Activated CD4-positive, alpha-beta T cell treated with anti-CD3 and anti-CD28 coated beads, Interleukin-2, Interleukin-4, amounts not matched to agents 100 ng/mL and 50 ng/mL, durations not matched to agents 16 hours and 8 hours (primary cell): ENCODE data around the gene FMO3.

Experiments used
- DNase-seq: peaks from one replicate; pipeline ENCODE4 v3.0.0-alpha.2; 2020; ENCODE audit warnings: low spot score

Gene FMO3

GRCh38 chr1:171159148-171159547, 68.4 kb downstream of the FMO3 start:
- DNase-seq: no peak

- no peak for DNase-seq
These were observed 69.5 kb downstream of the FMO3 start for GRCh38 chr1:171160211-171160610.

GRCh38 chr1:171160639-171161354, 70.1 kb downstream of the FMO3 start:
- DNase-seq: no peak

- DNase-seq: no peak
These were observed 70.7 kb downstream of the FMO3 start for GRCh38 chr1:171161431-171161830.

- DNase-seq: no peak
These were observed 75.7 kb downstream of the FMO3 start for GRCh38 chr1:171166361-171166760.
